ENCODE data around the gene CCL23. TPM values are rescaled to one million over a fixed set of nuclear protein-coding genes. Genes with fewer than 3 reads are reported as not detected.
A peak's percentile ranks its signal among the peaks of the same experiment; 100 is the strongest.
"Not testable (repeated sequence)": the region's sequence is repeated elsewhere in the genome, so short reads cannot be mapped to it uniquely, and the experiment has no call there.

The CCL23 gene
- total RNA-seq, 1 donor from 2014 or later = not detected

GRCh38 chr17:36016555-36016954 is 1.2 kb downstream of the CCL23 start:
- H3K4me3 Mint-ChIP-seq = no peak overlapping the region
- DNase-seq (ENCODE audit: extremely low spot score, unreplicated experiment) = no peak
- no peak for TF ChIP-seq CTCF (conservative IDR thresholded peaks at IDR 0.05)
- H3K4me1 Mint-ChIP-seq (ENCODE audit: unreplicated experiment) = no peaks in the 10 kb centered on the region
- peaks cover 35% of the 10 kb centered on the region for H3K27me3 Mint-ChIP-seq
- peaks cover 4% of the 10 kb centered on the region for H3K9me3 Mint-ChIP-seq
- H3K36me3 Mint-ChIP-seq = no peaks in the 10 kb centered on the region
- no peak overlapping the region for H3K27ac Mint-ChIP-seq

GRCh38 chr17:36015895-36016294 is 1.9 kb downstream of the CCL23 start:
- H3K4me3 Mint-ChIP-seq; H3K4me1 Mint-ChIP-seq (ENCODE audit: unreplicated experiment); H3K27ac Mint-ChIP-seq; H3K36me3 Mint-ChIP-seq; DNase-seq (ENCODE audit: extremely low spot score, unreplicated experiment); H3K9me3 Mint-ChIP-seq: not testable (repeated sequence)
- H3K27me3 Mint-ChIP-seq = peaks cover 29% of the 10 kb centered on the region

- Mint-ChIP-seq H3K4me1 (ENCODE audit: unreplicated experiment) (no peaks in the 10 kb centered on the region), H3K27me3 (peaks cover 22% of the 10 kb centered on the region)
These were observed 2.8 kb downstream of the CCL23 start for GRCh38 chr17:36014946-36015345.

GRCh38 chr17:36011201-36011600 is 6.6 kb downstream of the CCL23 start:
- Mint-ChIP-seq H3K27me3 (peaks cover 9% of the 10 kb centered on the region), H3K36me3 (no peaks in the 10 kb centered on the region), H3K4me1 (ENCODE audit: unreplicated experiment) (peaks cover 4% of the 10 kb centered on the region), H3K9me3 (peaks cover 4% of the 10 kb centered on the region), H3K27ac (no peak overlapping the region), H3K4me3 (no peak overlapping the region)
- no peak for DNase-seq (ENCODE audit: extremely low spot score, unreplicated experiment)
- TF ChIP-seq CTCF (conservative IDR thresholded peaks at IDR 0.05) = no peak

More at GRCh38 chr17:36014946-36015345, 2.8 kb downstream of the CCL23 start:
- H3K27ac Mint-ChIP-seq = no peak overlapping the region
- peaks cover 4% of the 10 kb centered on the region for H3K9me3 Mint-ChIP-seq
- H3K4me3 Mint-ChIP-seq = no peak overlapping the region
- TF ChIP-seq CTCF (conservative IDR thresholded peaks at IDR 0.05) = no peak
- DNase-seq (ENCODE audit: extremely low spot score, unreplicated experiment) = no peak
- no peaks in the 10 kb centered on the region for H3K36me3 Mint-ChIP-seq

GRCh38 chr17:36008998-36009665 is 8.6 kb downstream of the CCL23 start:
- Mint-ChIP-seq H3K4me3 (no peak overlapping the region), H3K4me1 (ENCODE audit: unreplicated experiment) (peaks cover 9% of the 10 kb centered on the region), H3K9me3 (peaks cover 4% of the 10 kb centered on the region), H3K27me3 (peaks cover 8% of the 10 kb centered on the region), H3K36me3 (no peaks in the 10 kb centered on the region), H3K27ac (no peak overlapping the region)
- TF ChIP-seq CTCF (conservative IDR thresholded peaks at IDR 0.05) = peak; percentile 69
- no peak for DNase-seq (ENCODE audit: extremely low spot score, unreplicated experiment)

- TF ChIP-seq CTCF (conservative IDR thresholded peaks at IDR 0.05) = no peak
- DNase-seq (ENCODE audit: extremely low spot score, unreplicated experiment) = no peak
- H3K27me3 Mint-ChIP-seq = no peaks in the 10 kb centered on the region
- H3K27ac Mint-ChIP-seq = no peak overlapping the region
- peaks cover 16% of the 10 kb centered on the region for H3K4me1 Mint-ChIP-seq (ENCODE audit: unreplicated experiment)
- no peaks in the 10 kb centered on the region for H3K9me3 Mint-ChIP-seq
- H3K4me3 Mint-ChIP-seq = no peak overlapping the region
- H3K36me3 Mint-ChIP-seq = no peaks in the 10 kb centered on the region
These were observed 13.1 kb downstream of the CCL23 start for GRCh38 chr17:36004594-36005108.

All from type B pancreatic cell (in vitro differentiated cells).